ENCODE data around the gene C16orf78. TPM values are rescaled to one million over a fixed set of nuclear protein-coding genes. Genes with fewer than 3 reads are reported as not detected.

The C16orf78 gene
- total RNA-seq, 4 donors from 2014 or later, result not detected

DNA sequence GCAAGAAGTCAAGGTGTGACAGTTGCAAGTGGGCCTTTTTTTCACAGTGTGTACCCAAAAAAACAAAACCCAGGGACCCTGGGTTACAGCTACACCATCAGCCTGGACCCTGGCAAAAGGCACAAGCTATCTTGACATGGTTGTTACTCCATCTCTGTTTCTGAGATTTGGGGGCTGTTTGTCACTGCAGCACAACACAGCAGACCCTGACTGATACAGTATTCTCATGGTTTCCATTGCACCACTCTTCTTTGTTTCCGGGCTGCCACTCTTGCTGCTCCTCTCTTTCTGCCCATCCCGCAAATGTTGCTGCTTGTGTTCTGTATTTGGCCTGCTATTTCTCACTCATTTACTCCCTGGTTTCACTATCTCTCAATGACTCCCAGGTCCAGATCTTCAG lies 55.2 kb downstream of the C16orf78 start:
- peaks cover 0 to 5% (median 4%) of the 10 kb centered on the region in 3 donors for H3K27me3 ChIP-seq
- no peaks in the 10 kb centered on the region for H3K36me3 ChIP-seq
- H3K9me3 ChIP-seq, result no peaks in the 10 kb centered on the region
- H3K4me1 ChIP-seq, result no peaks in the 10 kb centered on the region
- ATAC-seq, result no peak
- intact Hi-C loops (cut with DNase I; ENCODE audit: low total_unique reads), result no loop called here
- H3K27ac ChIP-seq, result no peak overlapping the region
- no peak for DNase-seq
- H3K4me3 ChIP-seq, result no peak overlapping the region
- in situ Hi-C loops (cut with MboI; ENCODE audit: low sequenced_read_pairs in 4 of 4), result no loop called here
- no peak for TF ChIP-seq CTCF (IDR thresholded peaks at IDR 0.05 in 4 of 5, conservative IDR thresholded peaks at IDR 0.05 in 1 of 5)

DNA sequence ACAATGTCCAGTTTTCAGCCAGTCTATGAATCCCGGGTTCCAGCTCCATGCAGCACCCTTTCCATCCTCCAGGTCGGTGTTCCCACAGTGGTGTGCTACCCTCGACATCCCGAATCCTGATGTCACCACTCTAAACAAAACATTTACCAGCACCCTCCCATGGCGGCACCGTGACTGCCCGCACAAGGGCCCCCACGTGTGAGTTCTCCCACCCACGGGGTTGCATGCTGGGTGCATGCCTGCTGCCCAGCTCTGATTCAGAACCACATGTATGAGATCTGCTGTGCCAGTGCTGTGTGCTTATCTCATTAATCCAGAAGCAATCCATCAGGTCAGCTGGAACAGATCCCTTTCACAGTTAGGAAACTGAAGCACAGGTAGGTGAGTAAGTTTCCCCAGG lies 57.4 kb downstream of the C16orf78 start:
- intact Hi-C loops (cut with DNase I; ENCODE audit: low total_unique reads) (no loop called here), in situ Hi-C loops (cut with MboI; ENCODE audit: low sequenced_read_pairs in 4 of 4) (no loop called here)
- peaks cover 0 to 5% (median 4%) of the 10 kb centered on the region in 3 donors for H3K27me3 ChIP-seq
- no peak overlapping the region for H3K4me3 ChIP-seq
- no peak for ATAC-seq
- H3K9me3 ChIP-seq, result no peaks in the 10 kb centered on the region
- H3K4me1 ChIP-seq, result no peaks in the 10 kb centered on the region
- no peak for TF ChIP-seq CTCF (IDR thresholded peaks at IDR 0.05 in 4 of 5, conservative IDR thresholded peaks at IDR 0.05 in 1 of 5)
- TF ChIP-seq POLR2A (IDR thresholded peaks at IDR 0.05), result no peak
- DNase-seq, result no peak
- H3K36me3 ChIP-seq, result no peaks in the 10 kb centered on the region
- no peak overlapping the region for H3K27ac ChIP-seq

DNA sequence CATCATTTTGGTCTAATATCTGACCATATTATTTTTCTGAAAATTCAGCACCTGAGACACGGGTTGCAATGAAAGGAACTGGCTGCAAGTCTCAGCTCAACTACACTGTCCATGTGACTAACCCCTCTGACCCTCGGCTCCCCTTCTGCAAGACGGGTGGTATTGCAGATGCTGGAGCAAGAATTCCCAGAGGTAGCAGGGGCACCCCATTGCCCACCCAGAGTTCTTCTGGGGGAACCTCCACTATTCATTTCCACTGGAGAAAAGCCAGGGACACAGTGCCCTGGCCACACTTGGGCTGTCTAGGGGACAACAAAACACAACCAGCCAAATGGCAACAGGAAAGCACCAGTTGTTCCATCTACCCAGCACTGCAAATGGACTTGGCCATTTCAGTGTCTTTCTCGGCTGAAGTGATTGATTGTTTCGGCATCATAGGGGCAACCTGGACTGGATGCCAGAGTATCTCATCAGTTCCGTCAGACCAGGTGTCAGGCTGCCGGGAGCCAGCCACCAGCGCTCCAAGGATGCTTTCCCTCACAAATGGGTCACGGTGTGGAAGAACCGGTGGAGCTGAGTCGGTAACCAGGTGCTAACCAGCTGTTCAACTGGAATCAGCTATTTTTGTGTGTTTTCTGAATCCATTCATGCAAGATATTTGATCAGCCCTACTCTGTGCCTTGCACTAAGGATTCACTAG lies 58.1 kb downstream of the C16orf78 start:
- no peak for DNase-seq
- in situ Hi-C loops (cut with MboI; ENCODE audit: low sequenced_read_pairs in 4 of 4) (no loop called here), intact Hi-C loops (cut with DNase I; ENCODE audit: low total_unique reads) (no loop called here)
- no peak for TF ChIP-seq CTCF (IDR thresholded peaks at IDR 0.05 in 4 of 5, conservative IDR thresholded peaks at IDR 0.05 in 1 of 5)
- TF ChIP-seq POLR2A (IDR thresholded peaks at IDR 0.05), result no peak
- no peaks in the 10 kb centered on the region for H3K9me3 ChIP-seq
- no peaks in the 10 kb centered on the region for H3K4me1 ChIP-seq
- H3K36me3 ChIP-seq, result no peaks in the 10 kb centered on the region
- no peak overlapping the region for H3K27ac ChIP-seq
- no peak for ATAC-seq
- H3K27me3 ChIP-seq, result peaks cover 0 to 5% (median 4%) of the 10 kb centered on the region in 3 donors
- H3K4me3 ChIP-seq, result no peak overlapping the region

DNA sequence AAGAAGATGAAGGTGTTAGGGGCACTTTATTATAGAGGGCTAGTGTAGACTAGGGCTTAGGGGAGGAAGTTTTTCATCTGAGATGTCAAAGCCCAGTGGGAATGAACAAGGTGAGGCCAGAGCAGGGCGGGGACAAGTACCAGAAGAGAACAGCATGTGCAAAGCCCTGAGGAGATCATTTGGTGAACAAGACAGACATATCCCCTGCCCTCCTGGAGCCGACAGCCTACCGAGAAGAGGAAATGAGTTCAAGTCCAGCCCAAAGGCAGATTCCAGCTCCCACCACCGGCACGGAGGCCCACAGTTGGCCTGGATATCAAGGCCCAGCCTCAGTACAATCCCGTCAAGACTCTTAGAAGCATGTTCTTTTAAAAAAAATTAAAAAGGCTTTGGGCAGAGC lies 61.1 kb downstream of the C16orf78 start:
- peaks cover 0 to 5% (median 4%) of the 10 kb centered on the region in 3 donors for H3K27me3 ChIP-seq
- no peaks in the 10 kb centered on the region for H3K36me3 ChIP-seq
- no peak overlapping the region for H3K4me3 ChIP-seq
- ATAC-seq, result no peak
- H3K4me1 ChIP-seq, result no peaks in the 10 kb centered on the region
- no peak for DNase-seq
- intact Hi-C loops (cut with DNase I; ENCODE audit: low total_unique reads), result no loop called here
- in situ Hi-C loops (cut with MboI; ENCODE audit: low sequenced_read_pairs in 4 of 4), result no loop called here
- H3K27ac ChIP-seq, result no peak overlapping the region
- no peaks in the 10 kb centered on the region for H3K9me3 ChIP-seq
- no peak for TF ChIP-seq POLR2A (IDR thresholded peaks at IDR 0.05)
- no peak for TF ChIP-seq CTCF (IDR thresholded peaks at IDR 0.05 in 4 of 5, conservative IDR thresholded peaks at IDR 0.05 in 1 of 5)

- TF ChIP-seq CTCF (IDR thresholded peaks at IDR 0.05 in 4 of 5, conservative IDR thresholded peaks at IDR 0.05 in 1 of 5) (no peak), POLR2A (IDR thresholded peaks at IDR 0.05) (no peak)
- in situ Hi-C loops (cut with MboI; ENCODE audit: low sequenced_read_pairs in 4 of 4), result no loop called here
- ATAC-seq (no peak), DNase-seq (no peak)
- H3K4me1 ChIP-seq, result no peaks in the 10 kb centered on the region
- intact Hi-C loops (cut with DNase I; ENCODE audit: low total_unique reads), result no loop called here
- H3K9me3 ChIP-seq, result no peaks in the 10 kb centered on the region
- no peak overlapping the region for H3K27ac ChIP-seq
- H3K4me3 ChIP-seq, result no peak overlapping the region
- H3K27me3 ChIP-seq, result peaks cover 0 to 4% (median 2%) of the 10 kb centered on the region in 3 donors
- H3K36me3 ChIP-seq, result no peaks in the 10 kb centered on the region
These were observed 62.6 kb downstream of the C16orf78 start for GRCh38 chr16:49436181-49436580.

Data from gastrocnemius medialis (tissue), 4 donors.